Measurements from ENCODE around the gene ATP6V1B1. TPM values are rescaled to one million over a fixed set of nuclear protein-coding genes. Genes with fewer than 3 reads are reported as not detected.

The ATP6V1B1 gene
- total and polyA plus RNA-seq, 9 of the 15 experiments (the other 6 are each of a cell fraction or from before 2014, with no cell fraction given), result not detected

- ATAC-seq, result no peak
- no peak overlapping the region for H3K27ac ChIP-seq (ENCODE audit: extremely low read depth, low read depth, low read length)
- H3K36me3 ChIP-seq (ENCODE audit: control insufficient read depth, insufficient read depth, low read length), result no peaks in the 10 kb centered on the region
- ChIA-PET POLR2A (interaction anchor here (0.6 to 0.7 kb wide), 2 partner anchors 13 to 14 kb away, joined by 3 to 5 read pairs; no protein-coding TSS in a partner anchor), CTCF (ENCODE audit: low intra/inter-chr PET ratio) (no interaction called here)
- peaks cover 6 to 65% of the 10 kb centered on the region in 2 experiments; a peak in 3 of 5 replicates for H3K27me3 ChIP-seq (ENCODE audit: control insufficient read depth in 2 of 2, insufficient read depth in 2 of 2, low read length in 2 of 2)
- H2AFZ ChIP-seq (ENCODE audit: low read depth, low read length), result no peak overlapping the region
- in situ Hi-C loops (cut with MboI) (no loop called here), intact Hi-C loops (cut with micrococcal nuclease) (no loop called here)
- H3K4me1 ChIP-seq (replicated peaks in 1 of 2; ENCODE audit: control insufficient read depth in 2 of 2, insufficient read depth in 2 of 2, low read length in 2 of 2), result peaks cover 0 to 14% of the 10 kb centered on the region in 2 experiments; a peak in 3 of 5 replicates
- FAIRE-seq, result no peak
- H3K4me3 ChIP-seq, result no peak overlapping the region
- no TSS peak for BruUV-seq (replicated peaks)
- no peaks in the 10 kb centered on the region for H3K9me1 ChIP-seq (ENCODE audit: control insufficient read depth, insufficient read depth, low read length)
- 4% methylated on average over 12 of the region's 12 CpGs for WGBS (ENCODE audit: insufficient coverage, low coverage, missing lambda C conversion rate)
- H3K79me2 ChIP-seq (ENCODE audit: control insufficient read depth, insufficient read depth, low read length), result no peaks in the 10 kb centered on the region
- no peak for TF ChIP-seq HMGXB4 (CRISPR knock-in tag; IDR thresholded peaks at IDR 0.05)
- TF ChIP-seq POLR2B (IDR thresholded peaks at IDR 0.05; ENCODE audit: low read depth, partially characterized antibody), result no peak
- TF ChIP-seq CBFA2T3 (IDR thresholded peaks at IDR 0.05), result no peak
- no peak for TF ChIP-seq HNRNPH1 (optimal IDR thresholded peaks at IDR 0.05; ENCODE audit: low read depth, low read length)
- no peak for TF ChIP-seq CCAR2 (IDR thresholded peaks at IDR 0.05; ENCODE audit: low read depth, low read length)
- TF ChIP-seq RBM25 (IDR thresholded peaks at IDR 0.05; ENCODE audit: low read depth, low read length, severe bottlenecking), result no peak
- TF ChIP-seq SMARCA4 (IDR thresholded peaks at IDR 0.05), result no peak
- TF ChIP-seq DEAF1 (CRISPR knock-in tag; IDR thresholded peaks at IDR 0.05), result no peak
- no peak for TF ChIP-seq SREBF1 (IDR thresholded peaks at IDR 0.05; ENCODE audit: borderline replicate concordance, low read depth, low read length)
- TF ChIP-seq BMI1 (IDR thresholded peaks at IDR 0.05; ENCODE audit: low read length), result no peak
- TF ChIP-seq NCOA6 (IDR thresholded peaks at IDR 0.05), result no peak
- no peak for TF ChIP-seq EGR1 (conservative IDR thresholded peaks at IDR 0.05)
- no peak for TF ChIP-seq SLC30A9 (CRISPR knock-in tag; IDR thresholded peaks at IDR 0.05)
- no peak for TF ChIP-seq ZSCAN29 (IDR thresholded peaks at IDR 0.05)
- TF ChIP-seq SAP30 (IDR thresholded peaks at IDR 0.05; ENCODE audit: borderline replicate concordance, insufficient read depth, low read depth, low read length, poor library complexity, severe bottlenecking), result no peak
- no peak for TF ChIP-seq ZC3H11A (IDR thresholded peaks at IDR 0.05; ENCODE audit: low read depth, low read length)
- no peak overlapping the region for H3K4me2 ChIP-seq (ENCODE audit: insufficient read depth, low read length)
- H4K20me1 ChIP-seq (replicated peaks; ENCODE audit: control insufficient read depth, insufficient read depth, low read length), result no peaks in the 10 kb centered on the region; the same call in none of the 2 replicates
- no peaks in the 10 kb centered on the region for H3K9me3 ChIP-seq (replicated peaks; ENCODE audit: control insufficient read depth, insufficient read depth, low read depth, low read length)
- H3K9ac ChIP-seq (ENCODE audit: insufficient read depth in 1 of 2, low read depth in 2 of 2, low read length in 2 of 2), result no peak overlapping the region
- no peak for DNase-seq (ENCODE audit: extremely low read depth in 1 of 4, low spot score in 3 of 4)
Measured at GRCh38 chr2:70962211-70962884, 26.6 kb downstream of the ATP6V1B1 start.
